Gastrocnemius medialis (tissue), 4 donors: ENCODE data around the gene PLCXD1. TPM values are rescaled to one million over a fixed set of nuclear protein-coding genes. Genes with fewer than 3 reads are reported as not detected.

Experiments
- ATAC-seq, 2 donors: fragments of 150-250 bp; one replicate each; pipeline ENCODE4 v1.9.1; 2016
- DNase-seq, 2 donors: peaks; one replicate each; pipeline ENCODE4 v3.0.0-alpha.2; 2019
- H3K27ac ChIP-seq, 4 donors: fragments of 200-600 bp; sonication (generic); 1 replicate in 1 of 4; 2 replicates in 3 of 4; pipeline ENCODE4 v1.5.1; 2016 to 2018; ENCODE audit warnings: mild to moderate bottlenecking in 2 of 4, moderate library complexity in 1 of 4
- H3K27me3 ChIP-seq, 3 donors: fragments of 200-600 bp; sonication (generic) in 2 of 3; 1 replicate in 1 of 3; 2 replicates in 2 of 3; pipeline versions ENCODE4 v1.5.1 to v1.6.0; 2016 to 2019; ENCODE audit warnings: mild to moderate bottlenecking in 1 of 3, moderate library complexity in 1 of 3
- H3K36me3 ChIP-seq, 2 donors: fragments of 200-600 bp; sonication (generic) in 1 of 2; one replicate each; pipeline ENCODE4 v1.5.1; 2017 to 2018
- H3K4me1 ChIP-seq, 2 donors: fragments of 200-600 bp; sonication (generic) in 1 of 2; one replicate each; pipeline ENCODE4 v1.5.1; 2016 to 2017; ENCODE audit warnings: mild to moderate bottlenecking in 2 of 2
- H3K4me3 ChIP-seq, 4 donors: fragments of 200-600 bp; sonication (generic) in 3 of 4; 1 replicate in 1 of 4; 2 replicates in 3 of 4; pipeline ENCODE4 v1.5.1; 2016 to 2019; ENCODE audit warnings: mild to moderate bottlenecking in 2 of 4
- H3K9me3 ChIP-seq, 3 donors: fragments of 200-600 bp; sonication (generic) in 2 of 3; 1 replicate in 1 of 3; 2 replicates in 2 of 3; pipeline ENCODE4 v1.5.1; 2016 to 2019
- CTCF ChIP-seq, 5 experiments: fragments of 450-650 bp in 3 of 5; fragments of 200-600 bp in 2 of 5; sonication (generic) in 2 of 5; IDR thresholded peaks in 4 of 5; conservative IDR thresholded peaks in 1 of 5; 1 replicate in 4 of 5; 2 replicates in 1 of 5; pipeline ENCODE4 v1.5.1; 2016 to 2019; ENCODE audit warnings: antibody characterized with exemption in 5 of 5, mild to moderate bottlenecking in 3 of 5, moderate library complexity in 3 of 5
- POLR2A ChIP-seq, 2 donors: fragments of 450-650 bp; IDR thresholded peaks; one replicate each; pipeline ENCODE4 v1.6.1; 2017; ENCODE audit warnings: antibody characterized with exemption in 2 of 2, mild to moderate bottlenecking in 2 of 2, moderate library complexity in 2 of 2
- in situ Hi-C, 4 donors: fragments of 200-750 bp; cut with MboI; loops; one replicate each; pipeline versions ENCODE4 v1.15.0 to v1.8.0; 2017; ENCODE audit warnings: low sequenced_read_pairs in 4 of 4
- intact Hi-C: fragments of 100-400 bp; cut with DNase I; formaldehyde crosslinking; loops from one replicate; pipeline ENCODE4 v1.15.1; 2023; ENCODE audit warnings: low total_unique reads
- total RNA-seq, 4 donors: library from RNA; depleted of rRNA; stranded (reverse); fragments of >200 nt; gene quantifications; one replicate each; pipeline versions ENCODE4 v1.1.0 to v1.2.3, GENCODE V29; 2016

PLCXD1 gene
- total RNA-seq, 4 donors from 2014 or later = 0.36 to 1.7 (median 0.66) TPM

- Histone ChIP-seq H3K36me3 (peaks cover 5 to 26% of the 10 kb centered on the region in 2 donors), H3K4me3 (no peak overlapping the region), H3K27ac (no peak overlapping the region), H3K4me1 (peaks cover 0 to 4% of the 10 kb centered on the region in 2 donors), H3K9me3 (no peaks in the 10 kb centered on the region), H3K27me3 (no peaks in the 10 kb centered on the region)
- no peak for TF ChIP-seq CTCF (IDR thresholded peaks at IDR 0.05 in 4 of 5, conservative IDR thresholded peaks at IDR 0.05 in 1 of 5)
- no peak for TF ChIP-seq POLR2A (IDR thresholded peaks at IDR 0.05)
- in situ Hi-C loops = no loop called here
- DNase-seq = no peak
- no peak for ATAC-seq
- intact Hi-C loops = no loop called here
These were observed 51.9 kb downstream of the PLCXD1 start for GRCh38 chrX:332916-333610.

- no peak overlapping the region for H3K27ac ChIP-seq
- H3K36me3 ChIP-seq = peaks cover 5 to 32% of the 10 kb centered on the region in 2 donors
- no peak for TF ChIP-seq CTCF (IDR thresholded peaks at IDR 0.05 in 4 of 5, conservative IDR thresholded peaks at IDR 0.05 in 1 of 5)
- TF ChIP-seq POLR2A (IDR thresholded peaks at IDR 0.05) = no peak
- DNase-seq (no peak), ATAC-seq (no peak)
- peaks cover 0 to 4% of the 10 kb centered on the region in 2 donors for H3K4me1 ChIP-seq
- intact Hi-C loops = no loop called here
- in situ Hi-C loops = no loop called here
- H3K4me3 ChIP-seq = no peak overlapping the region
- H3K27me3 ChIP-seq = no peaks in the 10 kb centered on the region
- no peaks in the 10 kb centered on the region for H3K9me3 ChIP-seq
These were observed 52.6 kb downstream of the PLCXD1 start for GRCh38 chrX:333611-334311.

- in situ Hi-C loops (no loop called here), intact Hi-C loops (no loop called here)
- peaks cover 0 to 4% of the 10 kb centered on the region in 2 donors for H3K4me1 ChIP-seq
- DNase-seq = no peak
- no peaks in the 10 kb centered on the region for H3K27me3 ChIP-seq
- H3K9me3 ChIP-seq = no peaks in the 10 kb centered on the region
- no peak for ATAC-seq
- H3K27ac ChIP-seq = no peak overlapping the region
- H3K4me3 ChIP-seq = no peak overlapping the region
- TF ChIP-seq POLR2A (IDR thresholded peaks at IDR 0.05) (no peak), CTCF (IDR thresholded peaks at IDR 0.05 in 4 of 5, conservative IDR thresholded peaks at IDR 0.05 in 1 of 5) (no peak)
- H3K36me3 ChIP-seq = peaks cover 5 to 33% of the 10 kb centered on the region in 2 donors
These were observed 53.2 kb downstream of the PLCXD1 start for GRCh38 chrX:334331-334891.

GRCh38 chrX:334971-335757 is 54.0 kb downstream of the PLCXD1 start:
- in situ Hi-C loops (no loop called here), intact Hi-C loops (no loop called here)
- Histone ChIP-seq H3K4me3 (no peak overlapping the region), H3K27me3 (no peaks in the 10 kb centered on the region), H3K4me1 (peaks cover 0 to 4% of the 10 kb centered on the region in 2 donors), H3K36me3 (peaks cover 5 to 33% of the 10 kb centered on the region in 2 donors), H3K9me3 (no peaks in the 10 kb centered on the region), H3K27ac (no peak overlapping the region)
- TF ChIP-seq POLR2A (IDR thresholded peaks at IDR 0.05) = no peak
- no peak for TF ChIP-seq CTCF (IDR thresholded peaks at IDR 0.05 in 4 of 5, conservative IDR thresholded peaks at IDR 0.05 in 1 of 5)
- DNase-seq = no peak
- ATAC-seq = no peak
